ENCODE measurements around the gene IL16. TPM values are rescaled to one million over a fixed set of nuclear protein-coding genes. Genes with fewer than 3 reads are reported as not detected.
A peak's percentile ranks its signal among the peaks of the same experiment; 100 is the strongest.

Gene IL16
- total and polyA plus RNA-seq, 4 donors, result 1.9 to 6.9 (median 4.4) TPM

DNA sequence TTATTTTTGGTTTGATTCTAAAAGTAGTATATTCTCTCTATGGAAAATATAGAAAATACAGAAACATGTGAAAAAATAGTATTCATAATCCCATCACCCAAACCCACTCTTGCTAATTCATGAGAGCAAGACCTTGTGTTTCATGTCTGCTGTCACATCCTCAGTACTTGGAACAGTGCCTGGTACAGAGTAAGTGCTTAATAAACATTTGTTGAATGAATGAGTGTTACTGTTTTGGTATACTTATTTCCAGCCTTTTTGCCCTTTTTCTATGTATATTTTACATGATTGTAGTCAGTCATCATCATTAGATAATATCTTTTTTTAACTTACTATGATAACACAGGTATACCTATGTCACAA is 59.3 kb downstream of the IL16 start:
- peaks cover 0 to 3% (median 0%) of the 10 kb centered on the region in 4 donors for H3K27me3 ChIP-seq (ENCODE audit: control insufficient read depth in 4 of 4, insufficient read depth in 4 of 4, low read length in 3 of 4)
- no peaks in the 10 kb centered on the region for H3K9me3 ChIP-seq (ENCODE audit: control insufficient read depth in 4 of 4, low read length in 3 of 4)
- no peak for DNase-seq (ENCODE audit: low spot score)
- TF ChIP-seq TAF1 (conservative IDR thresholded peaks at IDR 0.05) (no peak), GABPA (IDR thresholded peaks at IDR 0.05 in 1 of 2, conservative IDR thresholded peaks at IDR 0.05 in 1 of 2) (no peak), HNF4A (conservative IDR thresholded peaks at IDR 0.05) (no peak), FOXA2 (IDR thresholded peaks at IDR 0.05) (no peak), HNF4G (IDR thresholded peaks at IDR 0.05) (no peak), NR2F2 (IDR thresholded peaks at IDR 0.05) (no peak), RXRA (IDR thresholded peaks at IDR 0.05) (no peak), SP1 (IDR thresholded peaks at IDR 0.05) (no peak), FOXA1 (IDR thresholded peaks at IDR 0.05) (no peak), RAD21 (IDR thresholded peaks at IDR 0.05) (no peak), YY1 (IDR thresholded peaks at IDR 0.05) (no peak)
- TF ChIP-seq, protein P1, sequence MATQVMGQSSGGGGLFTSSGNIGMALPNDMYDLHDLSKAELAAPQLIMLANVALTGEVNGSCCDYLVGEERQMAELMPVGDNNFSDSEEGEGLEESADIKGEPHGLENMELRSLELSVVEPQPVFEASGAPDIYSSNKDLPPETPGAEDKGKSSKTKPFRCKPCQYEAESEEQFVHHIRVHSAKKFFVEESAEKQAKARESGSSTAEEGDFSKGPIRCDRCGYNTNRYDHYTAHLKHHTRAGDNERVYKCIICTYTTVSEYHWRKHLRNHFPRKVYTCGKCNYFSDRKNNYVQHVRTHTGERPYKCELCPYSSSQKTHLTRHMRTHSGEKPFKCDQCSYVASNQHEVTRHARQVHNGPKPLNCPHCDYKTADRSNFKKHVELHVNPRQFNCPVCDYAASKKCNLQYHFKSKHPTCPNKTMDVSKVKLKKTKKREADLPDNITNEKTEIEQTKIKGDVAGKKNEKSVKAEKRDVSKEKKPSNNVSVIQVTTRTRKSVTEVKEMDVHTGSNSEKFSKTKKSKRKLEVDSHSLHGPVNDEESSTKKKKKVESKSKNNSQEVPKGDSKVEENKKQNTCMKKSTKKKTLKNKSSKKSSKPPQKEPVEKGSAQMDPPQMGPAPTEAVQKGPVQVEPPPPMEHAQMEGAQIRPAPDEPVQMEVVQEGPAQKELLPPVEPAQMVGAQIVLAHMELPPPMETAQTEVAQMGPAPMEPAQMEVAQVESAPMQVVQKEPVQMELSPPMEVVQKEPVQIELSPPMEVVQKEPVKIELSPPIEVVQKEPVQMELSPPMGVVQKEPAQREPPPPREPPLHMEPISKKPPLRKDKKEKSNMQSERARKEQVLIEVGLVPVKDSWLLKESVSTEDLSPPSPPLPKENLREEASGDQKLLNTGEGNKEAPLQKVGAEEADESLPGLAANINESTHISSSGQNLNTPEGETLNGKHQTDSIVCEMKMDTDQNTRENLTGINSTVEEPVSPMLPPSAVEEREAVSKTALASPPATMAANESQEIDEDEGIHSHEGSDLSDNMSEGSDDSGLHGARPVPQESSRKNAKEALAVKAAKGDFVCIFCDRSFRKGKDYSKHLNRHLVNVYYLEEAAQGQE (IDR thresholded peaks at IDR 0.05), result no peak
- TF ChIP-seq, protein P2, sequence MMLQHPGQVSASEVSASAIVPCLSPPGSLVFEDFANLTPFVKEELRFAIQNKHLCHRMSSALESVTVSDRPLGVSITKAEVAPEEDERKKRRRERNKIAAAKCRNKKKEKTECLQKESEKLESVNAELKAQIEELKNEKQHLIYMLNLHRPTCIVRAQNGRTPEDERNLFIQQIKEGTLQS (IDR thresholded peaks at IDR 0.05), result no peak
- TF ChIP-seq, protein P3, sequence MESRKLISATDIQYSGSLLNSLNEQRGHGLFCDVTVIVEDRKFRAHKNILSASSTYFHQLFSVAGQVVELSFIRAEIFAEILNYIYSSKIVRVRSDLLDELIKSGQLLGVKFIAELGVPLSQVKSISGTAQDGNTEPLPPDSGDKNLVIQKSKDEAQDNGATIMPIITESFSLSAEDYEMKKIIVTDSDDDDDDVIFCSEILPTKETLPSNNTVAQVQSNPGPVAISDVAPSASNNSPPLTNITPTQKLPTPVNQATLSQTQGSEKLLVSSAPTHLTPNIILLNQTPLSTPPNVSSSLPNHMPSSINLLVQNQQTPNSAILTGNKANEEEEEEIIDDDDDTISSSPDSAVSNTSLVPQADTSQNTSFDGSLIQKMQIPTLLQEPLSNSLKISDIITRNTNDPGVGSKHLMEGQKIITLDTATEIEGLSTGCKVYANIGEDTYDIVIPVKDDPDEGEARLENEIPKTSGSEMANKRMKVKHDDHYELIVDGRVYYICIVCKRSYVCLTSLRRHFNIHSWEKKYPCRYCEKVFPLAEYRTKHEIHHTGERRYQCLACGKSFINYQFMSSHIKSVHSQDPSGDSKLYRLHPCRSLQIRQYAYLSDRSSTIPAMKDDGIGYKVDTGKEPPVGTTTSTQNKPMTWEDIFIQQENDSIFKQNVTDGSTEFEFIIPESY (IDR thresholded peaks at IDR 0.05), result no peak
- TF ChIP-seq, protein P4, sequence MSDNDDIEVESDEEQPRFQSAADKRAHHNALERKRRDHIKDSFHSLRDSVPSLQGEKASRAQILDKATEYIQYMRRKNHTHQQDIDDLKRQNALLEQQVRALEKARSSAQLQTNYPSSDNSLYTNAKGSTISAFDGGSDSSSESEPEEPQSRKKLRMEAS (IDR thresholded peaks at IDR 0.05), result no peak
- TF ChIP-seq, protein P5, sequence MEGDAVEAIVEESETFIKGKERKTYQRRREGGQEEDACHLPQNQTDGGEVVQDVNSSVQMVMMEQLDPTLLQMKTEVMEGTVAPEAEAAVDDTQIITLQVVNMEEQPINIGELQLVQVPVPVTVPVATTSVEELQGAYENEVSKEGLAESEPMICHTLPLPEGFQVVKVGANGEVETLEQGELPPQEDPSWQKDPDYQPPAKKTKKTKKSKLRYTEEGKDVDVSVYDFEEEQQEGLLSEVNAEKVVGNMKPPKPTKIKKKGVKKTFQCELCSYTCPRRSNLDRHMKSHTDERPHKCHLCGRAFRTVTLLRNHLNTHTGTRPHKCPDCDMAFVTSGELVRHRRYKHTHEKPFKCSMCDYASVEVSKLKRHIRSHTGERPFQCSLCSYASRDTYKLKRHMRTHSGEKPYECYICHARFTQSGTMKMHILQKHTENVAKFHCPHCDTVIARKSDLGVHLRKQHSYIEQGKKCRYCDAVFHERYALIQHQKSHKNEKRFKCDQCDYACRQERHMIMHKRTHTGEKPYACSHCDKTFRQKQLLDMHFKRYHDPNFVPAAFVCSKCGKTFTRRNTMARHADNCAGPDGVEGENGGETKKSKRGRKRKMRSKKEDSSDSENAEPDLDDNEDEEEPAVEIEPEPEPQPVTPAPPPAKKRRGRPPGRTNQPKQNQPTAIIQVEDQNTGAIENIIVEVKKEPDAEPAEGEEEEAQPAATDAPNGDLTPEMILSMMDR (IDR thresholded peaks at IDR 0.05; ENCODE audit: low read depth, low read length, missing input control), result no peak
- no peak overlapping the region for H3K9ac ChIP-seq (ENCODE audit: low read depth in 1 of 2, low read length in 2 of 2)
- no peaks in the 10 kb centered on the region for H3K4me1 ChIP-seq (ENCODE audit: control insufficient read depth in 4 of 4, insufficient read depth in 4 of 4, low read length in 3 of 4)
- no peaks in the 10 kb centered on the region for H3K36me3 ChIP-seq (ENCODE audit: control insufficient read depth in 4 of 4, insufficient read depth in 3 of 4, low read depth in 1 of 4, low read length in 3 of 4)
- H3K4me3 ChIP-seq (ENCODE audit: low read depth in 1 of 3, low read length in 3 of 3), result no peak overlapping the region
- no peak overlapping the region for H3K27ac ChIP-seq (ENCODE audit: low read depth in 1 of 2, low read length in 2 of 2)

DNA sequence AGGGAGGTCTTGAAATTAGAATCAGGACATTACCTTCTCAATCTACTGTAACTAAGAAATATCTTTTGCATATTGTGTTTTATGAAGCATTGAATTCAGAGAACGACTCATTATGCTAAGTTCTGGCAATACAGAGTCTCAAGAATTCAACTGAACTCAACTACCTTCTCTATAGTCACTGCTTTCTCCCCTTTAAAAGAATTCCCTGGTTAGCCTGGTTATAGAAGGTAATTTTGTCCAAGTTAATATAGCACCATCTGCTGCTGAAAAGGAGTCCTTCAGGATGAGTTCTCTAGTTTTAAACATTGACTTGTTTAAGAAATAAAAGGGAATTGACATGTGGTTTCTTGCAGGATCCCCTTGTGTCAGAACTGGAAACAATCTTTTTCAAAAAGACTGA is 60.2 kb downstream of the IL16 start:
- WGBS, result 48% methylated on average over 1 of the region's 1 CpG
- no peak for DNase-seq (ENCODE audit: low spot score)
- Histone ChIP-seq H3K4me3 (ENCODE audit: low read depth in 1 of 3, low read length in 3 of 3) (no peak overlapping the region), H3K36me3 (ENCODE audit: control insufficient read depth in 4 of 4, insufficient read depth in 3 of 4, low read depth in 1 of 4, low read length in 3 of 4) (no peaks in the 10 kb centered on the region), H3K27me3 (ENCODE audit: control insufficient read depth in 4 of 4, insufficient read depth in 4 of 4, low read length in 3 of 4) (peaks cover 0 to 3% (median 0%) of the 10 kb centered on the region in 4 donors), H3K4me1 (ENCODE audit: control insufficient read depth in 4 of 4, insufficient read depth in 4 of 4, low read length in 3 of 4) (no peaks in the 10 kb centered on the region), H3K9me3 (ENCODE audit: control insufficient read depth in 4 of 4, low read length in 3 of 4) (no peaks in the 10 kb centered on the region), H3K9ac (ENCODE audit: low read depth in 1 of 2, low read length in 2 of 2) (no peak overlapping the region), H3K27ac (ENCODE audit: low read depth in 1 of 2, low read length in 2 of 2) (no peak overlapping the region)
- TF ChIP-seq, protein P5 (IDR thresholded peaks at IDR 0.05; ENCODE audit: low read depth, low read length, missing input control), result peak; percentile 46
- peak; percentile 72 to 75 for TF ChIP-seq RAD21 (IDR thresholded peaks at IDR 0.05)
- no peak for TF ChIP-seq HNF4A (conservative IDR thresholded peaks at IDR 0.05)
- TF ChIP-seq GABPA (IDR thresholded peaks at IDR 0.05 in 1 of 2, conservative IDR thresholded peaks at IDR 0.05 in 1 of 2), result no peak
- TF ChIP-seq HNF4G (IDR thresholded peaks at IDR 0.05), result no peak
- TF ChIP-seq, protein P4 (IDR thresholded peaks at IDR 0.05), result no peak
- TF ChIP-seq FOXA1 (IDR thresholded peaks at IDR 0.05), result no peak
- TF ChIP-seq JUND (IDR thresholded peaks at IDR 0.05), result no peak
- TF ChIP-seq, protein P1 (IDR thresholded peaks at IDR 0.05), result no peak
- no peak for TF ChIP-seq EGR1 (IDR thresholded peaks at IDR 0.05; ENCODE audit: low read depth in 2 of 2)
- TF ChIP-seq FOXA2 (IDR thresholded peaks at IDR 0.05), result no peak
- no peak for TF ChIP-seq NR2F2 (IDR thresholded peaks at IDR 0.05)

Data from liver (tissue), 9 donors.